Gastrocnemius medialis (tissue), 4 donors: Measurements from ENCODE around the gene GRIN1. TPM values are rescaled to one million over a fixed set of nuclear protein-coding genes. Genes with fewer than 3 reads are reported as not detected.

Experiments used
- ATAC-seq, 2 donors: fragments of 150-250 bp; one replicate each; pipeline ENCODE4 v1.9.1; 2016
- DNase-seq, 2 donors: peaks; one replicate each; pipeline ENCODE4 v3.0.0-alpha.2; 2019
- H3K27ac ChIP-seq, 4 donors: fragments of 200-600 bp; sonication (generic); 1 replicate in 1 of 4; 2 replicates in 3 of 4; pipeline ENCODE4 v1.5.1; 2016 to 2018; ENCODE audit warnings: mild to moderate bottlenecking in 2 of 4, moderate library complexity in 1 of 4
- H3K27me3 ChIP-seq, 3 donors: fragments of 200-600 bp; sonication (generic) in 2 of 3; 1 replicate in 1 of 3; 2 replicates in 2 of 3; pipeline versions ENCODE4 v1.5.1 to v1.6.0; 2016 to 2019; ENCODE audit warnings: mild to moderate bottlenecking in 1 of 3, moderate library complexity in 1 of 3
- H3K36me3 ChIP-seq, 2 donors: fragments of 200-600 bp; sonication (generic) in 1 of 2; one replicate each; pipeline ENCODE4 v1.5.1; 2017 to 2018
- H3K4me1 ChIP-seq, 2 donors: fragments of 200-600 bp; sonication (generic) in 1 of 2; one replicate each; pipeline ENCODE4 v1.5.1; 2016 to 2017; ENCODE audit warnings: mild to moderate bottlenecking in 2 of 2
- H3K4me3 ChIP-seq, 4 donors: fragments of 200-600 bp; sonication (generic) in 3 of 4; 1 replicate in 1 of 4; 2 replicates in 3 of 4; pipeline ENCODE4 v1.5.1; 2016 to 2019; ENCODE audit warnings: mild to moderate bottlenecking in 2 of 4
- H3K9me3 ChIP-seq, 3 donors: fragments of 200-600 bp; sonication (generic) in 2 of 3; 1 replicate in 1 of 3; 2 replicates in 2 of 3; pipeline ENCODE4 v1.5.1; 2016 to 2019
- POLR2A ChIP-seq, 2 donors: fragments of 450-650 bp; IDR thresholded peaks; one replicate each; pipeline ENCODE4 v1.6.1; 2017; ENCODE audit warnings: antibody characterized with exemption in 2 of 2, mild to moderate bottlenecking in 2 of 2, moderate library complexity in 2 of 2
- in situ Hi-C, 4 donors: fragments of 200-750 bp; cut with MboI; loops; one replicate each; pipeline versions ENCODE4 v1.15.0 to v1.8.0; 2017; ENCODE audit warnings: low sequenced_read_pairs in 4 of 4
- intact Hi-C: fragments of 100-400 bp; cut with DNase I; formaldehyde crosslinking; loops from one replicate; pipeline ENCODE4 v1.15.1; 2023; ENCODE audit warnings: low total_unique reads
- total RNA-seq, 4 donors: library from RNA; depleted of rRNA; stranded (reverse); fragments of >200 nt; gene quantifications; one replicate each; pipeline versions ENCODE4 v1.1.0 to v1.2.3, GENCODE V29; 2016
- TF ChIP-seq, protein P1 (sequence below), 5 experiments: fragments of 450-650 bp in 3 of 5; fragments of 200-600 bp in 2 of 5; sonication (generic) in 2 of 5; IDR thresholded peaks in 4 of 5; conservative IDR thresholded peaks in 1 of 5; 1 replicate in 4 of 5; 2 replicates in 1 of 5; pipeline ENCODE4 v1.5.1; 2016 to 2019; ENCODE audit warnings: antibody characterized with exemption in 5 of 5, mild to moderate bottlenecking in 3 of 5, moderate library complexity in 3 of 5

The GRIN1 gene
- total RNA-seq, 4 donors from 2014 or later: not detected

GRCh38 chr9:137126786-137127185 lies 12.2 kb upstream of the GRIN1 start:
- intact Hi-C loops (no loop called here), in situ Hi-C loops (loop anchor here in 2 of 4 donors (10.0 kb wide), 2 partner anchors 88 to 98 kb away; partner anchors contain the start of genes CYSRT1 (in 1 of the 2), RNF208 (in 1 of the 2) and RNF224 (in 1 of the 2))
- peaks cover 8 to 17% (median 11%) of the 10 kb centered on the region in 3 donors for H3K27me3 ChIP-seq

DNA sequence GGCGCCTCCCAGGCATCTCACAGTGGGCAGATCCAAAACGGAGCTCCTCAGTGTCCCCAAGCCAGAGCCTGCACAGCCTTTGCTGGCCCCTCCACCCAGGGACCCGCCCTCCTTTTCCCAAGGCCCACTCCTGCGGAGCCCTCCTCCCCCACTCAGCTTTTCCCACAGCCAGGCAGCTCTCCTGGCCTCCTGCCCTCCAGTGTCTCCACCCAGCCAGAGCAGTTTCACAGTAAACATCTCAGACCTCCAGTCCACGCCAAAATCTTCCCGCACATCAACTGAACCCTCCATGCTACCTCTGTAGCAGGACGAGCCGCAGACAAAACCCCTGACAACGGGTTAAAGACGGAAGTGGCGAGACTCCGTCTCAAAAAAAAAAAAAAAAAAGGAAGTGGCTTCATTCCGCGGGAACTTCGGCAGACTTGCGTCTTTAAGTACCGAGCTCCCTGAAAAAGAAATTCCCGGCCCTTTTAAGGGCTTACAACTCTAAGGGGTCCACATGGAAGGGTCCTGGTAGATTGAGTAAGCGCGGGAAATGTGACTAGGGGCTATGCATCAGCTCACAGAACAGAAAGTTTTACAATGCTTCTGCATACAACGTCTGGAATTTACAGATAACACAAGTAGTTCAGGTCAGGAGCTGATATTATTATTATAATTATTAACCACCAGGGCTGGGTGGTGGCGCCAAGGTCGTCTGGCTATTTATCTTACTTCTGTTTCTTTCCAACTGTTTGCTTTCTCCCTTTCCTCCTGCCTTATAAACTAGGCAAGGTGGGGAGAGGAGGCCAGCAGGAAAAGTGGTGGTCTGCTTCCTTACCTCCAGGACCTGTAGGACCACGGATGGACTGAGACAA lies 11.4 kb upstream of the GRIN1 start:
- intact Hi-C loops (no loop called here), in situ Hi-C loops (loop anchor here in 2 of 4 donors (10.0 kb wide), 2 partner anchors 87 to 97 kb away; partner anchors contain the start of genes CYSRT1 (in 1 of the 2), RNF208 (in 1 of the 2) and RNF224 (in 1 of the 2))
- Histone ChIP-seq H3K27ac (peak overlapping the region in 1 of 4 donors; percentile 27), H3K4me1 (peaks cover 12 to 17% of the 10 kb centered on the region in 2 donors), H3K4me3 (peak overlapping the region in 2 of 4 donors; percentile 17 to 38), H3K27me3 (peaks cover 10 to 21% (median 12%) of the 10 kb centered on the region in 3 donors), H3K36me3 (no peaks in the 10 kb centered on the region), H3K9me3 (no peaks in the 10 kb centered on the region)
- DNase-seq: no peak
- ATAC-seq: no peak
- TF ChIP-seq, protein P1, sequence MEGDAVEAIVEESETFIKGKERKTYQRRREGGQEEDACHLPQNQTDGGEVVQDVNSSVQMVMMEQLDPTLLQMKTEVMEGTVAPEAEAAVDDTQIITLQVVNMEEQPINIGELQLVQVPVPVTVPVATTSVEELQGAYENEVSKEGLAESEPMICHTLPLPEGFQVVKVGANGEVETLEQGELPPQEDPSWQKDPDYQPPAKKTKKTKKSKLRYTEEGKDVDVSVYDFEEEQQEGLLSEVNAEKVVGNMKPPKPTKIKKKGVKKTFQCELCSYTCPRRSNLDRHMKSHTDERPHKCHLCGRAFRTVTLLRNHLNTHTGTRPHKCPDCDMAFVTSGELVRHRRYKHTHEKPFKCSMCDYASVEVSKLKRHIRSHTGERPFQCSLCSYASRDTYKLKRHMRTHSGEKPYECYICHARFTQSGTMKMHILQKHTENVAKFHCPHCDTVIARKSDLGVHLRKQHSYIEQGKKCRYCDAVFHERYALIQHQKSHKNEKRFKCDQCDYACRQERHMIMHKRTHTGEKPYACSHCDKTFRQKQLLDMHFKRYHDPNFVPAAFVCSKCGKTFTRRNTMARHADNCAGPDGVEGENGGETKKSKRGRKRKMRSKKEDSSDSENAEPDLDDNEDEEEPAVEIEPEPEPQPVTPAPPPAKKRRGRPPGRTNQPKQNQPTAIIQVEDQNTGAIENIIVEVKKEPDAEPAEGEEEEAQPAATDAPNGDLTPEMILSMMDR (IDR thresholded peaks at IDR 0.05 in 4 of 5, conservative IDR thresholded peaks at IDR 0.05 in 1 of 5): no peak
- no peak for TF ChIP-seq POLR2A (IDR thresholded peaks at IDR 0.05)

More at GRCh38 chr9:137126786-137127185, 12.2 kb upstream of the GRIN1 start:
- H3K4me1 ChIP-seq: peaks cover 12 to 17% of the 10 kb centered on the region in 2 donors
- TF ChIP-seq POLR2A (IDR thresholded peaks at IDR 0.05): no peak
- TF ChIP-seq, protein P1 (IDR thresholded peaks at IDR 0.05 in 4 of 5, conservative IDR thresholded peaks at IDR 0.05 in 1 of 5): no peak
- ATAC-seq (no peak), DNase-seq (no peak)
- no peaks in the 10 kb centered on the region for H3K36me3 ChIP-seq
- peak overlapping the region in 1 of 4 donors; percentile 38 for H3K4me3 ChIP-seq
- no peaks in the 10 kb centered on the region for H3K9me3 ChIP-seq
- H3K27ac ChIP-seq: peak overlapping the region in 1 of 4 donors; percentile 27

- no peaks in the 10 kb centered on the region for H3K9me3 ChIP-seq
- peaks cover 15 to 24% (median 18%) of the 10 kb centered on the region in 3 donors for H3K27me3 ChIP-seq
- in situ Hi-C loops: loop anchor here in 2 of 4 donors (10.0 kb wide), 2 partner anchors 86 to 96 kb away; partner anchors contain the start of genes CYSRT1 (in 1 of the 2), RNF208 (in 1 of the 2) and RNF224 (in 1 of the 2)
- intact Hi-C loops: no loop called here
- no peaks in the 10 kb centered on the region for H3K36me3 ChIP-seq
- ATAC-seq (no peak), DNase-seq (no peak)
- TF ChIP-seq, protein P1 (IDR thresholded peaks at IDR 0.05 in 4 of 5, conservative IDR thresholded peaks at IDR 0.05 in 1 of 5): no peak
- no peak for TF ChIP-seq POLR2A (IDR thresholded peaks at IDR 0.05)
- H3K4me1 ChIP-seq: peaks cover 12 to 17% of the 10 kb centered on the region in 2 donors
- H3K4me3 ChIP-seq: peak overlapping the region; percentile 62 to 88 (median 78)
- H3K27ac ChIP-seq: no peak overlapping the region
These were observed 10.6 kb upstream of the GRIN1 start for GRCh38 chr9:137128158-137128861.

- TF ChIP-seq POLR2A (IDR thresholded peaks at IDR 0.05): no peak
- TF ChIP-seq, protein P1 (IDR thresholded peaks at IDR 0.05 in 4 of 5, conservative IDR thresholded peaks at IDR 0.05 in 1 of 5): no peak
- peak in 1 of 2 donors; percentile 34 for ATAC-seq
- Histone ChIP-seq H3K9me3 (no peaks in the 10 kb centered on the region), H3K4me3 (peak overlapping the region; percentile 62 to 88 (median 78)), H3K27me3 (peaks cover 16 to 24% (median 24%) of the 10 kb centered on the region in 3 donors), H3K36me3 (no peaks in the 10 kb centered on the region), H3K4me1 (peaks cover 12 to 17% of the 10 kb centered on the region in 2 donors), H3K27ac (peak overlapping the region in 3 of 4 donors; percentile 49 to 54 (median 54))
- in situ Hi-C loops (loop anchor here in 2 of 4 donors (10.0 kb wide), 2 partner anchors 86 to 96 kb away; partner anchors contain the start of genes CYSRT1 (in 1 of the 2), RNF208 (in 1 of the 2) and RNF224 (in 1 of the 2)), intact Hi-C loops (no loop called here)
- no peak for DNase-seq
These were observed 10.0 kb upstream of the GRIN1 start for GRCh38 chr9:137128862-137129455.
